ENCODE measurements around the gene VPS8. TPM values are rescaled to one million over a fixed set of nuclear protein-coding genes. Genes with fewer than 3 reads are reported as not detected.

VPS8 gene
- total and polyA plus RNA-seq, 2 of the 13 experiments (the other 11 are each of a cell fraction or from before 2014, with no cell fraction given), result 14.2 to 35.1 TPM

DNA sequence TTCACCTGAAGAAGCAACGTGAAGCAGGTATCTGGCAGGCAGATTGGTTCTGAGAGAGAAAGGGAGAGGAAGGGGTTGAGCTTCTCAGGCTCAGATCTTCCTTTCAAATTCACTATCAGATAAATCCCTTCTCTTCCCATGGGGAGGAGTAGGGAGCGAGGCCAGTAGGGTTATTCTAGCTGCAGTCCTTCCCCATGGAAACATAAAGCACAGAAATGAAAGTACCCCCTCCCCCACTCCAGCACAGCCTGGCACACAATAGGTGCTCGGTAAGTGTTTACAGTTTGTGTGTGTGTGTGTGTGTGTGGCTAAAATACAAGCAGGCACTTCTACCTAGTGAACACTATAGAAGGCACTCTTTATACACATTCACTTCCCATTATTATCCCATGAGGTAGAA lies 20.8 kb upstream of the VPS8 start (continued):
- TF ChIP-seq, protein P1, sequence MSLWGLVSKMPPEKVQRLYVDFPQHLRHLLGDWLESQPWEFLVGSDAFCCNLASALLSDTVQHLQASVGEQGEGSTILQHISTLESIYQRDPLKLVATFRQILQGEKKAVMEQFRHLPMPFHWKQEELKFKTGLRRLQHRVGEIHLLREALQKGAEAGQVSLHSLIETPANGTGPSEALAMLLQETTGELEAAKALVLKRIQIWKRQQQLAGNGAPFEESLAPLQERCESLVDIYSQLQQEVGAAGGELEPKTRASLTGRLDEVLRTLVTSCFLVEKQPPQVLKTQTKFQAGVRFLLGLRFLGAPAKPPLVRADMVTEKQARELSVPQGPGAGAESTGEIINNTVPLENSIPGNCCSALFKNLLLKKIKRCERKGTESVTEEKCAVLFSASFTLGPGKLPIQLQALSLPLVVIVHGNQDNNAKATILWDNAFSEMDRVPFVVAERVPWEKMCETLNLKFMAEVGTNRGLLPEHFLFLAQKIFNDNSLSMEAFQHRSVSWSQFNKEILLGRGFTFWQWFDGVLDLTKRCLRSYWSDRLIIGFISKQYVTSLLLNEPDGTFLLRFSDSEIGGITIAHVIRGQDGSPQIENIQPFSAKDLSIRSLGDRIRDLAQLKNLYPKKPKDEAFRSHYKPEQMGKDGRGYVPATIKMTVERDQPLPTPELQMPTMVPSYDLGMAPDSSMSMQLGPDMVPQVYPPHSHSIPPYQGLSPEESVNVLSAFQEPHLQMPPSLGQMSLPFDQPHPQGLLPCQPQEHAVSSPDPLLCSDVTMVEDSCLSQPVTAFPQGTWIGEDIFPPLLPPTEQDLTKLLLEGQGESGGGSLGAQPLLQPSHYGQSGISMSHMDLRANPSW (CRISPR knock-in tag; IDR thresholded peaks at IDR 0.05; ENCODE audit: borderline replicate concordance), result no peak
- TF ChIP-seq PLRG1 (conservative IDR thresholded peaks at IDR 0.05) (no peak), ZNF792 (CRISPR knock-in tag; IDR thresholded peaks at IDR 0.05) (no peak), JUND (CRISPR knock-in tag; IDR thresholded peaks at IDR 0.05) (no peak), KAT8 (CRISPR knock-in tag; IDR thresholded peaks at IDR 0.05) (no peak), ZBTB7A (CRISPR knock-in tag; IDR thresholded peaks at IDR 0.05) (no peak), ZSCAN30 (CRISPR knock-in tag; IDR thresholded peaks at IDR 0.05) (no peak), ZNF367 (CRISPR knock-in tag; IDR thresholded peaks at IDR 0.05; ENCODE audit: borderline replicate concordance) (no peak), REXO4 (CRISPR knock-in tag; IDR thresholded peaks at IDR 0.05; ENCODE audit: borderline replicate concordance) (no peak), ZNF574 (CRISPR knock-in tag; IDR thresholded peaks at IDR 0.05) (no peak)

Data from HepG2 (cell line).